Stomach (tissue), 9 donors: Measurements from ENCODE around the gene SLC43A1. TPM values are rescaled to one million over a fixed set of nuclear protein-coding genes. Genes with fewer than 3 reads are reported as not detected.

Source experiments
- DNase-seq, 2 donors: peaks; one replicate each; pipeline versions ENCODE4 v3.0.0 to v3.0.0-alpha.2; 2013 to 2019
- H3K27ac ChIP-seq, 5 donors: fragments of 200-600 bp in 4 of 5; sonication (generic) in 4 of 5; one replicate each; pipeline ENCODE4 v1.5.1; 2013 to 2019; ENCODE audit warnings: mild to moderate bottlenecking in 1 of 5, moderate library complexity in 1 of 5
- H3K27me3 ChIP-seq, 3 donors: fragments of 200-600 bp; sonication (generic); one replicate each; pipeline ENCODE4 v1.5.1; 2017 to 2019; ENCODE audit warnings: mixed run types in 1 of 3
- H3K36me3 ChIP-seq, 4 donors: fragments of 200-600 bp; sonication (generic); 1 replicate in 3 of 4; 2 replicates in 1 of 4; pipeline ENCODE4 v1.5.1; 2016 to 2019
- H3K4me1 ChIP-seq, 4 donors: fragments of 200-600 bp; sonication (generic); one replicate each; pipeline ENCODE4 v1.5.1; 2016 to 2019
- H3K4me3 ChIP-seq, 4 donors: fragments of 200-600 bp; sonication (generic) in 3 of 4; one replicate each; pipeline ENCODE4 v1.5.1; 2016 to 2019; ENCODE audit warnings: mild to moderate bottlenecking in 1 of 4
- H3K9me3 ChIP-seq, 4 donors: fragments of 200-600 bp; sonication (generic); one replicate each; pipeline ENCODE4 v1.5.1; 2016 to 2019
- EP300 ChIP-seq: sonication (generic); formaldehyde crosslinking; IDR thresholded peaks from one replicate; pipeline ENCODE4 v1.6.1; 2017; ENCODE audit warnings: antibody characterized with exemption
- POLR2A ChIP-seq, 4 donors: fragments of 450-650 bp; IDR thresholded peaks; one replicate each; pipeline ENCODE4 v1.6.1; 2016; ENCODE audit warnings: antibody characterized with exemption in 4 of 4, control low read depth in 2 of 4, mild to moderate bottlenecking in 1 of 4, moderate library complexity in 1 of 4
- POLR2AphosphoS5 ChIP-seq, 3 donors: sonication (generic); formaldehyde crosslinking; IDR thresholded peaks; one replicate each; pipeline ENCODE4 v1.6.1; 2016; ENCODE audit warnings: antibody characterized with exemption in 3 of 3
- WGBS, 5 donors: extraction: QIAGEN DNeasy Blood & Tissue Kit in 3 of 5; methylation state at CpG; one replicate each; pipeline versions ENCODE4 v1.1.5 to v1.1.7; 2013 to 2018; 5-methylcytosine and 5-hydroxymethylcytosine counted together
- intact Hi-C: fragments of 100-400 bp; cut with DNase I; formaldehyde crosslinking; loops from one replicate; pipeline ENCODE4 v1.15.1; 2023; ENCODE audit warnings: low total_unique reads
- polyA plus RNA-seq, 3 donors: library from polyadenylated mRNA; stranded (reverse); fragments of 200-250 nt; gene quantifications; one replicate each; pipeline ENCODE4 v1.2.3, GENCODE V29; 2013
- total RNA-seq, 5 donors: library from RNA; depleted of rRNA; stranded (reverse); fragments of >200 nt; gene quantifications; one replicate each; pipeline versions ENCODE4 v1.1.0 to v1.2.3, GENCODE V29; 2014 to 2016
- TF ChIP-seq, protein P1 (sequence below), 7 experiments: fragments of 450-650 bp in 4 of 7; fragments of 200-600 bp in 3 of 7; sonication (generic) in 3 of 7; IDR thresholded peaks; one replicate each; pipeline ENCODE4 v1.5.1; 2016 to 2019; ENCODE audit warnings: antibody characterized with exemption in 7 of 7, control low read depth in 2 of 7, mild to moderate bottlenecking in 1 of 7
- donor health status: healthy with polysubstance abuse.
- donor health status: Bipolar disorder and iron deficiency.
- donor health status: healthy.

SLC43A1 gene
- total and polyA plus RNA-seq, 8 donors, result 10.5 to 38.4 (median 19.1) TPM

- H3K4me3 ChIP-seq, result no peak overlapping the region
- WGBS, 5 donors, result 56 to 67% (median 62%) methylated on average over 5 of the region's 5 CpGs
- intact Hi-C loops, result no loop called here
- TF ChIP-seq POLR2AphosphoS5 (IDR thresholded peaks at IDR 0.05) (no peak), EP300 (no peak), POLR2A (IDR thresholded peaks at IDR 0.05) (no peak)
- TF ChIP-seq, protein P1, sequence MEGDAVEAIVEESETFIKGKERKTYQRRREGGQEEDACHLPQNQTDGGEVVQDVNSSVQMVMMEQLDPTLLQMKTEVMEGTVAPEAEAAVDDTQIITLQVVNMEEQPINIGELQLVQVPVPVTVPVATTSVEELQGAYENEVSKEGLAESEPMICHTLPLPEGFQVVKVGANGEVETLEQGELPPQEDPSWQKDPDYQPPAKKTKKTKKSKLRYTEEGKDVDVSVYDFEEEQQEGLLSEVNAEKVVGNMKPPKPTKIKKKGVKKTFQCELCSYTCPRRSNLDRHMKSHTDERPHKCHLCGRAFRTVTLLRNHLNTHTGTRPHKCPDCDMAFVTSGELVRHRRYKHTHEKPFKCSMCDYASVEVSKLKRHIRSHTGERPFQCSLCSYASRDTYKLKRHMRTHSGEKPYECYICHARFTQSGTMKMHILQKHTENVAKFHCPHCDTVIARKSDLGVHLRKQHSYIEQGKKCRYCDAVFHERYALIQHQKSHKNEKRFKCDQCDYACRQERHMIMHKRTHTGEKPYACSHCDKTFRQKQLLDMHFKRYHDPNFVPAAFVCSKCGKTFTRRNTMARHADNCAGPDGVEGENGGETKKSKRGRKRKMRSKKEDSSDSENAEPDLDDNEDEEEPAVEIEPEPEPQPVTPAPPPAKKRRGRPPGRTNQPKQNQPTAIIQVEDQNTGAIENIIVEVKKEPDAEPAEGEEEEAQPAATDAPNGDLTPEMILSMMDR (IDR thresholded peaks at IDR 0.05), result no peak
- peaks cover 25 to 60% (median 58%) of the 10 kb centered on the region in 4 donors for H3K36me3 ChIP-seq
- no peak overlapping the region for H3K27ac ChIP-seq
- H3K9me3 ChIP-seq, result no peaks in the 10 kb centered on the region
- no peaks in the 10 kb centered on the region for H3K27me3 ChIP-seq
- DNase-seq, result no peak
- H3K4me1 ChIP-seq, result no peaks in the 10 kb centered on the region
These were observed 31.5 kb upstream of the SLC43A1 start for GRCh38 chr11:57546869-57547475.

GRCh38 chr11:57546451-57546850 is 30.9 kb upstream of the SLC43A1 start:
- H3K27me3 ChIP-seq, result no peaks in the 10 kb centered on the region
- 95 to 100% (median 98%) methylated on average over 6 to 7 of the region's 7 CpGs for WGBS, 5 donors

GRCh38 chr11:57545883-57546282 is 30.4 kb upstream of the SLC43A1 start:
- no peak overlapping the region for H3K27ac ChIP-seq

More at GRCh38 chr11:57546451-57546850, 30.9 kb upstream of the SLC43A1 start:
- intact Hi-C loops, result no loop called here
- Histone ChIP-seq H3K4me1 (no peaks in the 10 kb centered on the region), H3K36me3 (peaks cover 20 to 55% (median 53%) of the 10 kb centered on the region in 4 donors), H3K27ac (no peak overlapping the region), H3K4me3 (no peak overlapping the region), H3K9me3 (no peaks in the 10 kb centered on the region)
- DNase-seq, result no peak
- TF ChIP-seq EP300 (no peak), POLR2A (IDR thresholded peaks at IDR 0.05) (no peak), POLR2AphosphoS5 (IDR thresholded peaks at IDR 0.05) (no peak)
- TF ChIP-seq, protein P1 (IDR thresholded peaks at IDR 0.05), result no peak

DNA sequence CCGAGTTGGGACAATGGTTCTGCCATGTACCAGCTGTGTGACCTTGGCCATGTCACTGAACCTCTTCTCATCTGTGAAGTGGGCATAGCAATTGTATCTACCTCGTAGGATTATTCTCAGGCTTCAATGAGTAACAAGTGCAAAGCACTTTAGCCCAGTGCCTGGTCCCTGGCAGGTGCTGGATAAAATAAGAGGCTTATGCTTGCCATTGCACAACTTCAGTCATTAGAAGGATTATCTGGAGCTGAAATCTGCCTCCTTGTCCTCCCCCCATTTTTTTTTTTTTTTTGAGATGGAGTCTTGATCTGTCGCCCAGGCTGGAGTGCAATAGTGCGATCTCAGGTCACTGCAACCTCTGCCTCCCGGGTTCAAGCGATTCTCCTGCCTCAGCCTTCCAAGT is 29.1 kb upstream of the SLC43A1 start:
- WGBS, 5 donors, result 88 to 95% (median 92%) methylated on average over 6 of the region's 6 CpGs
- no peaks in the 10 kb centered on the region for H3K4me1 ChIP-seq
- no peaks in the 10 kb centered on the region for H3K9me3 ChIP-seq
- no peak overlapping the region for H3K4me3 ChIP-seq
- no peaks in the 10 kb centered on the region for H3K27me3 ChIP-seq
- intact Hi-C loops, result no loop called here
- H3K36me3 ChIP-seq, result peaks cover 5 to 36% (median 34%) of the 10 kb centered on the region in 4 donors
- no peak overlapping the region for H3K27ac ChIP-seq
- TF ChIP-seq EP300 (no peak), POLR2A (IDR thresholded peaks at IDR 0.05) (no peak), POLR2AphosphoS5 (IDR thresholded peaks at IDR 0.05) (no peak)
- TF ChIP-seq, protein P1 (IDR thresholded peaks at IDR 0.05), result no peak
- no peak for DNase-seq

More at GRCh38 chr11:57545883-57546282, 30.4 kb upstream of the SLC43A1 start:
- no peaks in the 10 kb centered on the region for H3K4me1 ChIP-seq
- TF ChIP-seq EP300 (no peak), POLR2A (IDR thresholded peaks at IDR 0.05) (no peak), POLR2AphosphoS5 (IDR thresholded peaks at IDR 0.05) (no peak)
- TF ChIP-seq, protein P1 (IDR thresholded peaks at IDR 0.05), result no peak
- no peaks in the 10 kb centered on the region for H3K27me3 ChIP-seq
- WGBS, 5 donors, result 87 to 94% (median 94%) methylated on average over 8 to 13 of the region's 13 CpGs
- H3K9me3 ChIP-seq, result no peaks in the 10 kb centered on the region
- H3K36me3 ChIP-seq, result peaks cover 18 to 49% (median 47%) of the 10 kb centered on the region in 4 donors
- no peak for DNase-seq
- H3K4me3 ChIP-seq, result no peak overlapping the region
- intact Hi-C loops, result no loop called here
